Cortex of kidney (tissue), 1 donor: ENCODE results near the gene TMEM200B.
"Not testable (repeated sequence)": the region's sequence is repeated elsewhere in the genome, so short reads cannot be mapped to it uniquely, and the experiment has no call there.

Experiments
- DNase-seq: peaks from one replicate; lab custom pipeline; 2025; lab: John Stamatoyannopoulos, UW

TMEM200B gene

DNA sequence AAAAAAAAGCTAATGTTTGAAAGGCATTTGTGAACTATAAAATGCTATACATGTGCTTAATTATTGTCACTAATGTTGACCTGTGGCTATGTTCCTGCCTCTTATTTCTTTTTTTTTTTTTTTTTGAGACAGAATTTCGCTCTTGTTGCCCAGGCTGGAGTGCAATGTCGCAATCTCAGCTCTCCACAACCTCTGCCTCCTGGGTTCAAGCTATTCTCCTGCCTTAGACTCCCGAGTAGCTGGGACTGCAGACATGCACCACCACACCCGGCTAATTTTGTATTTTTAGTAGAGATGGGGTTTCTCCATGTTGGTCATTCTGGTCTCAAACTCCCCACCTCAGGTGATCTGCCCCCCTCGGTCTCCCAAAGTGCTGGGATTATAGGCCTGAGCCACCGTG lies 15.7 kb downstream of the TMEM200B start:
- DNase-seq, result not testable (repeated sequence)

DNA sequence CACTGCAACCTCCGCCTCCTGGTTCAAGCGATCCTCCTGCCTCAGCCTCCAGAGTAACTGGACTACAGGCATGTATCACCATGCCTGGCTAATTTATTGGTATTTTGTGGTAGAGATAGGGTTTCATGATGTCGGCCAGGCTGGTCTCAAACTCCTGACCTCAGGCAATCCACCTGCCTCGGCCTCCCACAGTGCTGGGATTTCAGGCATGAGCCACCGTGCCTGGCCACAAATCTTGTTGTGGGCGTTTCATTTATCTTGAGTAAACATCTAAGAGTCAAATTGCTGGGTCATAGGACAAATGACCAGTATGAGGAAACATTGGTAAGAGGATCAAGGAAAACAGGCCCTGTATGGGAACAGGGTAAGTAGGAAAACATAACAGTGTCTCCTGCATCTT lies 17.9 kb downstream of the TMEM200B start:
- no peak for DNase-seq

DNA sequence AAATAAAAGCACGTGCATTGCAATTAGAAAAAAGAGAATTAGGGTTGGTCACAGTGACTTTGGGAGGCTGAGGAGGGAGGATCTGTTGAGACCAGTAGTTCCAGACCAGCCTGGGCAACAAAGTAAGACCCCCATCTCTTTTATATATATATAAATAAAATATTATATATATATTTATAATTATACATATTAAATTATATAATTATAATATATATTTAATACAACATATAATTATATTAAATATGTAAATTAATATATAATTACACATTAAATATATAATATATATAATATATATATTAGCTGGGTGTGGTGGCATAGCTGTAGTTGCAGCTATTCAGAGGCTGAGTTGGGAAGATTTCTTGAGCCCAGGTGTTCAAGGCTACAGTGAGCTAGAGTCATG lies 23.2 kb downstream of the TMEM200B start:
- DNase-seq, result no peak

DNA sequence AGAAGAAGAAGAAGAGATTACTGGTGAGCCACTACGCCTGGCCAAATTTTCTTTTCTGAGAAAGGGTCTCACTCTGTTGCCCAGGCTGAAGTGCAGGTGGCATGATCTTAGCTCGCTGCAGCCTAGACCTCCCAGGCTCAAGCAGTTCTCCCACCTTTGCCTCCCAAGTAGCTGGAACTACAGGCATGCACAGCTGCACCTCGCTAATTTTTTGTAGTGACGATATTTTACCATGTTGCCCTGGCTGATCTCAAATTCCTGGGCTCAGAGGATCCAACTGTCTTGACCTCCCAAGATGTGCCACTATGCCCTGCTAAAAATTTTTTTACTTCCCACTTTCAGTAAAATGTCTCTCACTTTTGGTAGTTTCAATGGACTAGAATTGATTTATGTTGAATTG lies 24.4 kb downstream of the TMEM200B start:
- no peak for DNase-seq

DNA sequence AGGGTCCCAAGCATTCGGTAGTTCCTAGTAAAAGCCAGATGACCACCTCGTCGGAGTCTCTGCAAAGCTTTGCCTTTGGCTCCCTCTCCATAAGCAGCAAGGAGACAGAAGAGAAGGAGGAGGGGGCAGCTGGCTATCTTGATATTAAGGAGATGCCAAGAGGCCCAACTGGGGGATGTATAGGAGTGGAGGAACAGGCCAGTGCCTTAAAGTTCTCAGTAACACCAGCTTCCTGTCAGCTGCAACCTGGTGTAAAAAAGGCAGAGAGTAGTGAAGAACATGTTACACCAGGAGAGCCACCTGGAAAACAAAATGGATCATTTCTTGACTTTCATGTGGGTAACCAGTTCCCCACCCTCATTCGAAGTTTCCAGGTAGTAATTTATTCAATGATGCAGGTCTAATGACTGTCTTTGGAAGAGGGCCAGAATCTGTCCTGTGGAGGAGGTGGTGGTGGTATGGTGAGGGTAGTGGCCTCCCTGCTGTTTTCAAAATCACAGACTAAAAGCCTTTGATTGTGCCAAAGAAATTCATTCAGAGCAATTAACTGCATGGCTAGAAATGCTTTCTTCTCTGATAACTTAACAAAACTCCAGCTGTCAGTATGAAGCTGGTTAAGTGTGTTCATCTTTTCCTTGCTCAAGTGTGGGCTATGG lies 27.3 kb downstream of the TMEM200B start:
- no peak for DNase-seq

DNA sequence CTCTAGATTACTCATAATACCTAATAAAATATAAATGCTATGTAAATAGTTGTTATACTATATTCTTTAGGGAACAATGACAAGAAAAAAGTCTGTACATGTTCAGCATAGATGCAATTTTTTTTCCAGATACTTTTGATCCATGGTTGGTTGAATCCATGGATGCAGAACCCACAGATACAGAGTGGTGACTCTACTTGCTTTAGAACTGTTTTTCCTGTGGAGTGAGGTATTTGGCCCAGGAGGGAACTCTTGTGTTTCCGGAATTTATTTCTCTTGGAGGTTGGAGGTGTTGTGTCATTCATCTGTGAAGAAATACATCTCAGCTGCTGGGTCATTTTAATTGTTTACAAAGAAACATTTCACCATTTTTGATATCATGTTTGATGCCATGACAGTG lies 28.7 kb downstream of the TMEM200B start:
- no peak for DNase-seq

DNA sequence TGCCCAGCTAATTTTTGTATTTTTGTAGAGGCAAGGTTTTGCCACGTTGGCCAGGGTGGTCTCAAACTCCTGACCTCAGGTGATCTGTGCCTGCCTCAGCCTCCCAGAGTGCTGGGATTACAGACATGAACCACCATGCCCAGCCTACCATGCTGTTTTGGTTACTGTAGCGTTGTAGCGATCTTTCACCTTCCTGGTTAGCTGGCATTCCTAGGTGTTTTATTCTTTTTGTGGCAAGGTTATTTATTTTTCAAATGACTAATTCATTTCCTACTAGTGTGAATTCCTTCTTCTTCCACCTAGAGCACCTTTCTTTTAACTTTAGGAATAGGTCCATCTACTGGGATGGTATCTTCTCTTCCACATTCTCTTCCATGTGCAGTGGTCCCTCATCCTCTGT lies 29.3 kb downstream of the TMEM200B start:
- DNase-seq, result no peak

DNA sequence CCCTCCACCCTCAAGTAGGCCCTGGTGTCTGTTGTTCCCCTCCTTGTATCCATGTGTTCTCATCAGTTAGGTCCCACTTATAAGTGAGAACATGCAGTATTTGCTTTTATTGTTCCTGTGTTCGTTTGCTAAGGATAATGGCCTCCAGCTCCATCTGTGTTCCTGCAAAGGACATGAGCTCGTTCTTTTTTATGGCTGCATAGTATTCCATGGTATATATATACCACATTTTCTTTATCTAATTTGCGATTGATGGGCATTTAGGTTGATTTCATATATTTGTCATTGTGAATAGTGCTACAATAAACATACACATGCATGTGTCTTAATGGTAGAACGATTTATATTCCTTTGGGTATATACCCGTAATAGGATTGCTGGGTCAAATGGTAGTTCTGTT lies 31.0 kb downstream of the TMEM200B start:
- DNase-seq, result not testable (repeated sequence)

DNA sequence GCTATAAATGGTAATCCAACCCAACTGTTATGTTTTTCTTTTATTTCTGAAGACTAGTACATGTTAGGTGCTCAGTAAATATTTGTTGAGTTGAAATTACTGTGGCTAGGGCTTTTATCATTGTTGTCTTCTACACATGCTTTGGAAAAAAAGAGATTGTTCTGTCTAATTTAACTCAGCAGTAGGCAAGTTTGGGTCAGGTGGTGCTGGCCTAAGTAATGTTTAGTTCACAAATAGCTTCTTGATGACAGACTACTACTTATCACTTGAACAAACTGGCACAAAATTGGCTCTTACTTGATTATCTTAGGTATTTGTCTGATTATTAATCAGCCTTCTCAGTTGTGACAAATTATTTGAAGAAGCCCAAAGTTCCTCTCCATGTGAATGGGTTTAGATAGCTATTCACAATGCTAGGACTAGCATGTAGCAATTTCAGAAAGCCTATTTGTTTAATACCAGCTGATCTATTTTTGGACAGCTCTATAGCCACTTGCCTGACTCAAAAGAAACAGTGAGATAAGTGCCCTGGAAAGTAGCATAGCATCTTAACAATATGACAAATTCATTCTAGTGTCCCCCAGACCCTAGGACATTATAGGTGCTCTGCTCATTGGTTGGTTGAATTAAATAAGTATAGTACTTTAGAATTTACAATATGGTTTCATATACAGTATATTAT lies 32.6 kb downstream of the TMEM200B start:
- DNase-seq, result no peak

DNA sequence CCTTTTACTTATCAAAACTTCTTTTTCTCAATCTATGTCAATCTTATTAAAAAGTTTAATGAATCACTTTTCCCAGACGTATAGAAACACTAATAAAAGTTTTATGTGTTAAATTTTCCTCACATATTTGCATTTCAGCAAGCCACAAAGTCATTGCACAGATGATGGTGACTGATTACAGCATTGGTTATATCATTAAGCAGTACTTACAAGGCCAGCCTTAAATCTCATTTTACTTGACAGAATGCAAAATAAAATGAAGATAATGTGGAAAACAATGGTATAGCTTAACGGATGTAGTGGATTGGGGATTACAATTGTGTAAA lies 39.5 kb downstream of the TMEM200B start:
- no peak for DNase-seq

DNA sequence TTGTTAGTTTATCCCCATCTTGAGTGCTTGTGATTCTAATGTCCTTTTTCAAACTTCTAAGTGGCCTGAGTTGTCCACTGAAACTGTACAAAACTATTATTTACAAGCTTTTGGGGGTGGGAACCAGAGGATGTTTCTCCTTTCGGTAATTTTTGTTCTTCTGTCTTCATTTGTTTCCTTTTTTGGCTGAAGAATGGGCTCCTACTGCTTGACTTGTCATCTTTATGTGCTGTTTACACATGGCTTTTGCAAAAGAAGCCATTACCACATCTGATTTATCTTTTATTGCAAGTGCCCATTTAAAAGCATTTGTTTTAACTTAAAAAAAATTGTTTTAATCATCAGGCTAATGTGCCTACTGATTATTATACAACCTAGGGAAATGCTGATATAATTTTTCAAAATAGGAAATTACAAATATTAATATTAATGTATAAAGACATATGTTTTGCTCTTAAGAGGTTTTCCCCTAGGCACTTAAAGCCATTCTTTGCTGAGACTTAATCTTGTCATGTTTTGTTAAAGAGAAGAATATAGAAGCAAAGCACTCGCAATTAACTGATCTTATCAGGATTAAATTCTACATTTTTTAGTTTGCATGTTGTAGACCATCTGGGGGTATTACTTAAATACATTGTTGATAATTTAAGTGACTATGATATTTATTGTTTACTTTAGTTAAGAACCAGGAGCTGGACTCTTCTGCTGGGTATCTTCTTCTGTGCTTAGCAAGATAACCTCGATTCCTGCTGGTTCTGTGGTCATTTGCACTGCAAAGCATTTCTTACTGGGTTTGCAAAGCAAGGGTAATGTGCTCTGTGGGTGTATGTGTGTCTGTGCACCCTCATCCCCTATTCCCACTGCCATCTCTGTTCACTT lies 40.1 kb downstream of the TMEM200B start:
- no peak for DNase-seq

DNA sequence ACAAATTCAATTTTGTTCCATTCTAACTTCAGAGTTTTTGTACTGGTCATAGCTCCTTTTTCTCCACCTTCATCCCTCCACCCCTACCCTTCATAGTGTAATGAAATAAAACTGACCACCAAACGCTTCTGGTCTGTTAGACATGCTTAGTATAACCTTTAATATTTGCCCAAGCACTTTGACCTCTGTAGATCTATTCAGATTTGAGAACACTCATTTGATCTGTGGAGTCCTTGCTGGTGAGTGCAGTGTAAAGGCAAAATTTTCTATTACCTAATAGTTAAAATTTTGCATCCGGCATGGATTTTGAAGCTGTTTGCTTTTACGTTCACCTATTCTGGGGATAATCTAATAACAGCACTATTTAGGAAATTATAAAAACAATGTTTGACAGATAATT lies 41.2 kb downstream of the TMEM200B start:
- DNase-seq, result no peak

DNA sequence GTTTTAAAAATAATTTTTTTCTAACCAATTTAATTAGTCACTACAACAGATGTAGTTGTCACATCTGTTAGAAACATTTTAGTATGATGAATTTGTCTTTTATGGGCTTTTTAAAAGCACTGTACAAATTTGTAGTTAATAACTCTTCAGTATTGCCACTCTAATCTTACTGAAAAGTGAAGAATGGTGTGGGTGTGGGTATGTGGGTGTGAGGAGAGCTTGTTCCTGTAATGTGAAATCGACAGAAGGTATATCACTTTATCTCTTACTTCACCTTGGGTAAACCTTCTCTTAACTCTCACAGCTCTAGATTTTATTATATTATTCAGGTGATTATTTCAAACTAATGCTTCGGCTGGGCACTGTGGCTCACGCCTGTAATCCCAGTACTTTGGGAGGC lies 42.5 kb downstream of the TMEM200B start:
- DNase-seq, result no peak

DNA sequence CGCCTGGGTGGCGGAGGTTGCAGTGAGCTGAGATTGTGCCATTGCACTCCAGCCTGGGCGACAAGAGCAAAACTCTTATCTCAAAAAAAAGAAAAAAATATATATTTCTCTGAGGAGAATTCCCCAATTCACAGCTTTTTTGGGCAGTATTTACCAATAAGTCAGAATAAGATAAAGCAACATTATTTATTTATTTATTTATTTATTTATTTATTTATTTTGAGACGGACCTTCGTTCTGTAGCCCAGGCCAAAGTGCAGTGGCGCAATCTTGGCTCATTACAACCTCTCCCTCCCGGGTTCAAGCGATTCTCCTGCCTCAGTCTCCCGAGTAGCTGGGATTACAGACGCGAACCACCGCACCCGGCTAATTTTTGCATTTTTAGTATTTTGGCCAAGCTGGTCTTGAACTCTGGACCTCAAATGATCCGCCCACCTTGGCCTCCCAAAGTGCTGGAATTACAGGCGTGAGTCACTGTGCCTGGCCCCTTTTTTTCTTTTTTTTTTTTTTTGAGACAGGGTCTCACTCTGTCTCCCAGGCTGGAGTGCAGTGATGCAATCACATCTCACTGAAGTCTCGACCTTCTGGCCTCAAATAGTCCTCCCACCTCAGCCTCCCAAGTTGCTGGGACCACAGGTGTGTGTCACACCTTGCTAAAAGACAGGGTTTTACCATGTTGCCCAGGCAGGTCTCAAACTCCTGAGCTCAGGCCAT lies 43.6 kb downstream of the TMEM200B start:
- not testable (repeated sequence) for DNase-seq

DNA sequence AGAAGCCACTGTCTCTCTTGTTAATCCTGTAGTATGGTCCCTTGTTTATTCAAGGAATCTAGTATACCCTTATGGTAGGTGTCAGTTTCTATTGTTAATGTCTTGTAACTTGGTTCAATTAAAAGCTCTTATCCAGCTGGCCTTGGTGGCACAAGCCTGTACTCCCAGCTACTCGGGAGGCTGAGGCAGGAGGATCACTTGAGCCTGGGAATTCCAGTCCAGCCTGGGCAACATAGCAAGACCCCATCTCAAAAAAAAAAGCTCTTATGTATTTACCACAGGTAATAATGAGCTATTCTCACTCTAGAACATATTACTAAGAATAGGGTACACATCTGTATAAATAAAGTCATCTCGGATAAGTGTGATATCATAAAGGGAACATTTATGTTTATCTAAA lies 46.5 kb downstream of the TMEM200B start:
- no peak for DNase-seq
